K562 (cell line): ENCODE measurements around the gene DAW1.

Source experiments
- BCOR ChIP-seq: fragments of 450-650 bp; IDR thresholded peaks from 2 replicates; pipeline ENCODE4 v1.6.1; 2016
- FOS ChIP-seq: IDR thresholded peaks from 3 replicates; pipeline ENCODE4 v1.6.1; 2011; ENCODE audit not compliant: insufficient read length; ENCODE audit errors: extremely low read depth
- FOXP4 ChIP-seq: sonication (generic); formaldehyde crosslinking; IDR thresholded peaks from 2 replicates; pipeline ENCODE4 v1.8.0; 2022; ENCODE audit warnings: mild to moderate bottlenecking, missing genetic modification reagents, borderline replicate concordance
- ILF3 ChIP-seq: fragments of 450-650 bp; IDR thresholded peaks from 2 replicates; pipeline ENCODE4 v1.6.1; 2018; ENCODE audit warnings: antibody characterized with exemption, mild to moderate bottlenecking, moderate library complexity, borderline replicate concordance
- MXI1 ChIP-seq: IDR thresholded peaks from 2 replicates; pipeline ENCODE4 v1.6.1; 2011; ENCODE audit warnings: low read depth, mild to moderate bottlenecking, improper control_type of control experiment, low read length
- POLR2G ChIP-seq: fragments of 200-400 bp; formaldehyde crosslinking; IDR thresholded peaks from 2 replicates; pipeline ENCODE4 v1.6.1; 2017; ENCODE audit warnings: low read depth, mild to moderate bottlenecking, antibody characterized with exemption, low read length, moderate library complexity
- REST ChIP-seq, 2 experiments: fragments of 450-650 bp; formaldehyde crosslinking in 1 of 2; IDR thresholded peaks; 2 replicates each; pipeline versions ENCODE4 v1.4.0 to v1.6.1; 2014 to 2020; ENCODE audit warnings: mild to moderate bottlenecking in 2 of 2, borderline replicate concordance in 1 of 2, low read depth in 1 of 2
- RFX1 ChIP-seq: fragments of 450-650 bp; IDR thresholded peaks from 2 replicates; pipeline ENCODE4 v1.6.1; 2016; ENCODE audit warnings: mild to moderate bottlenecking, moderate library complexity
- SRSF9 ChIP-seq: fragments of 200-400 bp; formaldehyde crosslinking; IDR thresholded peaks from 2 replicates; pipeline ENCODE4 v1.6.1; 2017; ENCODE audit warnings: low read depth, low read length, borderline replicate concordance

GRCh38 chr2:227848586-227848985 lies 22.8 kb upstream of the DAW1 start:
- no peak for TF ChIP-seq FOS
- no peak for TF ChIP-seq MXI1
- no peak for TF ChIP-seq BCOR
- TF ChIP-seq REST (IDR thresholded peaks at IDR 0.05; ENCODE audit: borderline replicate concordance) = no peak
- TF ChIP-seq REST (CRISPR knock-in tag; IDR thresholded peaks at IDR 0.05; ENCODE audit: low read depth) = no peak
- no peak for TF ChIP-seq POLR2G
- TF ChIP-seq FOXP4 (CRISPR knock-in tag) = no peak
- TF ChIP-seq RFX1 = no peak
- TF ChIP-seq SRSF9 = no peak
- no peak for TF ChIP-seq ILF3
